DOHH2 (cell line): Measurements from ENCODE around the gene MAGI3.

Source experiments
- H3F3A ChIP-seq: fragments of 200-600 bp; sonication (generic), shearing (Covaris generic); 2 replicates; pipeline ENCODE4 v1.6.0; 2016; ENCODE audit warnings: antibody characterized with exemption, mild to moderate bottlenecking; ENCODE audit not compliant: control insufficient read depth, insufficient read depth
- H3K27ac ChIP-seq: fragments of 200-600 bp; sonication (generic); 2 replicates; pipeline ENCODE4 v1.5.1; 2014; ENCODE audit warnings: low read depth, mild to moderate bottlenecking, low read length, moderate library complexity
- H3K27me3 ChIP-seq: fragments of 200-600 bp; sonication (generic); 2 replicates; pipeline ENCODE4 v1.6.1; 2014; ENCODE audit warnings: mild to moderate bottlenecking, low read length, mixed read lengths; ENCODE audit not compliant: control insufficient read depth
- H3K36me3 ChIP-seq: fragments of 200-600 bp; sonication (generic); 2 replicates; pipeline ENCODE4 v1.6.1; 2014; ENCODE audit warnings: mild to moderate bottlenecking, low read length, moderate library complexity, mixed read lengths; ENCODE audit not compliant: control insufficient read depth
- H3K4me1 ChIP-seq: fragments of 200-600 bp; sonication (generic); 2 replicates; pipeline ENCODE4 v1.6.1; 2014; ENCODE audit warnings: mild to moderate bottlenecking, low read length, mixed read lengths; ENCODE audit not compliant: control insufficient read depth
- H3K4me2 ChIP-seq: fragments of 200-600 bp; sonication (generic); 2 replicates; pipeline ENCODE4 v1.6.0; 2014; ENCODE audit warnings: mild to moderate bottlenecking, low read length, moderate library complexity
- H3K4me3 ChIP-seq: fragments of 200-600 bp; sonication (generic); 2 replicates; pipeline ENCODE4 v1.5.1; 2014; ENCODE audit warnings: mild to moderate bottlenecking, low read length, mixed read lengths
- H3K79me2 ChIP-seq: fragments of 200-600 bp; sonication (generic); 2 replicates; pipeline ENCODE4 v1.6.1; 2014; ENCODE audit warnings: mild to moderate bottlenecking, low read length, mixed read lengths; ENCODE audit not compliant: control insufficient read depth
- H3K9me2 ChIP-seq: fragments of 200-600 bp; sonication (generic); replicated peaks from 2 replicates; pipeline ENCODE4 v1.6.1; 2014; ENCODE audit warnings: mild to moderate bottlenecking, low read length, mixed read lengths; ENCODE audit not compliant: control insufficient read depth
- H3K9me3 ChIP-seq: fragments of 200-600 bp; sonication (generic); 2 replicates; pipeline ENCODE4 v1.6.1; 2014; ENCODE audit warnings: antibody characterized with exemption, low read length, mixed read lengths; ENCODE audit not compliant: control insufficient read depth, insufficient read depth
- H4K20me1 ChIP-seq: fragments of 200-600 bp; sonication (generic); 2 replicates; pipeline ENCODE4 v1.6.0; 2014; ENCODE audit warnings: low read depth, mild to moderate bottlenecking, antibody characterized with exemption, low read length, moderate library complexity; ENCODE audit not compliant: control insufficient read depth, insufficient read depth
- EZH2phosphoT487 ChIP-seq: fragments of 200-600 bp; sonication (generic); IDR thresholded peaks from 2 replicates; pipeline ENCODE4 v1.6.1; 2017; ENCODE audit warnings: borderline replicate concordance, mild to moderate bottlenecking, antibody characterized with exemption, low read length, moderate library complexity, mixed read lengths
- TF ChIP-seq, protein P1 (sequence below): fragments of 200-600 bp; sonication (generic); IDR thresholded peaks from one replicate; pipeline ENCODE4 v1.5.1; 2014; ENCODE audit warnings: antibody characterized with exemption, mild to moderate bottlenecking, low read depth, low read length; ENCODE audit not compliant: poor library complexity, severe bottlenecking

MAGI3 gene

DNA sequence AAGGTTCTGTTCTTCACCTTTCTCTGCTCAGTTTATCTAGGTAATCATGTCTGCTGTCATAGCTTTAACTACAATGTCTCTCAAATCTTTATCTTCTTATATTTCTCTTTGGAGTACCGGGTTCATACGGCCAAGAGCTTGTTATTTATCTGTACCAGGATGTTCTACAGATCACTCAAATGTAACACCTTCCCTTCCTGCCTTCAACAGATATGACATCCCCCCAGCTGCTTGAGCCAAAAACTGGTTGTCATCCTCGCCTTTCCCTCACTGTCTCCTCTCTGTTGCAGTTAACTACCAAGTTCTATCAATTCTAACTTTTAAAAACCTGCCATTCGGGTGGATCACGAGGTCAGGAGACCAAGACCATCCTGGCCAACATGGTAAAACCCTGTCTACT is 220.1 kb downstream of the MAGI3 start:
- Histone ChIP-seq H3K4me2 (no peak overlapping the region), H3K36me3 (no peaks in the 10 kb centered on the region), H3K4me3 (no peak overlapping the region), H3K27ac (no peak overlapping the region), H4K20me1 (no peaks in the 10 kb centered on the region), H3K9me3 (no peaks in the 10 kb centered on the region), H3K9me2 (no peaks in the 10 kb centered on the region), H3K4me1 (no peaks in the 10 kb centered on the region), H3K27me3 (no peaks in the 10 kb centered on the region), H3K79me2 (no peaks in the 10 kb centered on the region), H3F3A (no peaks in the 10 kb centered on the region)
- TF ChIP-seq EZH2phosphoT487, result no peak
- TF ChIP-seq, protein P1, sequence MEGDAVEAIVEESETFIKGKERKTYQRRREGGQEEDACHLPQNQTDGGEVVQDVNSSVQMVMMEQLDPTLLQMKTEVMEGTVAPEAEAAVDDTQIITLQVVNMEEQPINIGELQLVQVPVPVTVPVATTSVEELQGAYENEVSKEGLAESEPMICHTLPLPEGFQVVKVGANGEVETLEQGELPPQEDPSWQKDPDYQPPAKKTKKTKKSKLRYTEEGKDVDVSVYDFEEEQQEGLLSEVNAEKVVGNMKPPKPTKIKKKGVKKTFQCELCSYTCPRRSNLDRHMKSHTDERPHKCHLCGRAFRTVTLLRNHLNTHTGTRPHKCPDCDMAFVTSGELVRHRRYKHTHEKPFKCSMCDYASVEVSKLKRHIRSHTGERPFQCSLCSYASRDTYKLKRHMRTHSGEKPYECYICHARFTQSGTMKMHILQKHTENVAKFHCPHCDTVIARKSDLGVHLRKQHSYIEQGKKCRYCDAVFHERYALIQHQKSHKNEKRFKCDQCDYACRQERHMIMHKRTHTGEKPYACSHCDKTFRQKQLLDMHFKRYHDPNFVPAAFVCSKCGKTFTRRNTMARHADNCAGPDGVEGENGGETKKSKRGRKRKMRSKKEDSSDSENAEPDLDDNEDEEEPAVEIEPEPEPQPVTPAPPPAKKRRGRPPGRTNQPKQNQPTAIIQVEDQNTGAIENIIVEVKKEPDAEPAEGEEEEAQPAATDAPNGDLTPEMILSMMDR, result no peak

DNA sequence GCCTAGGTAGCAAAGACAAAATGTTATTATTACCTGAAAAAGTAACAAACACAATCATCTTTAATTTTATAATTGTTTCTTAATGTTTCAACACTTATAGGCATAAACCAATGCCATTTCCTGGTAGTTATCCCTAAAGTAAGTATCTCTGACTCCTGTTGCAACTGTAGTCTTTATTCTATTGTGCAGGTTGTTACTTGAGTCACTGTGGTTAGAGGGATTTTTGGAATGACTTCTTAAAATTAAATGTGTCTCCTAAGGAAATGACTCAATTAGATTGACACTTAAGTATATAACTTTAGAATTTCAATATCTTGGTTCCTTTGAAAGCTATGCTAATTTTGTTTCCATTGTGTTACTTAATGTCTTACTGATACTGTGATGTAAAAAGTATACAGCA is 225.1 kb downstream of the MAGI3 start:
- H3K4me2 ChIP-seq, result no peak overlapping the region
- H3K9me3 ChIP-seq, result no peaks in the 10 kb centered on the region
- no peaks in the 10 kb centered on the region for H4K20me1 ChIP-seq
- H3K9me2 ChIP-seq, result no peaks in the 10 kb centered on the region
- no peaks in the 10 kb centered on the region for H3K36me3 ChIP-seq
- H3K4me1 ChIP-seq, result no peaks in the 10 kb centered on the region
- no peak for TF ChIP-seq EZH2phosphoT487
- TF ChIP-seq, protein P1, result no peak
- H3F3A ChIP-seq, result no peaks in the 10 kb centered on the region
- H3K79me2 ChIP-seq, result no peaks in the 10 kb centered on the region
- no peak overlapping the region for H3K4me3 ChIP-seq
- H3K27me3 ChIP-seq, result no peaks in the 10 kb centered on the region
- H3K27ac ChIP-seq, result no peak overlapping the region

DNA sequence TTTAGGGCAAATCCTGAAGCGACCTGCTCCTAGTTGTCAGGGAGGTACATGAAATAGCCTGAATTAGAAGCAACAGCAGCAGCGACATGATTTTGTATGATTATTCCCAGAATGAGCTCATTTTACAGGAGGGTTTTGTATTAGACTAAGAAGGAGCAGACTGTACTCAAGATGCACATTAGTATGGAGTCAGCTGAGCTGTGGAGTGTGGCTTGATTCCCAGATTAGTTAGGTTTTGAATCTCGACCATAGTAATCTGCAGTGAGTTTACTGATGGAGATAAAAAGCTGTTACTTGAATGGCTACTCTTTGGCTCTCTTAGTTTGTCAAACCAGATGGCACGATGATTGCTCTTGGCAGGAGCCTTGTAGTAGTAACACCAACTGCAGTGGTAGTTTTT is 225.8 kb downstream of the MAGI3 start:
- Histone ChIP-seq H3K9me2 (no peaks in the 10 kb centered on the region), H3K27ac (no peak overlapping the region), H3F3A (no peaks in the 10 kb centered on the region), H3K36me3 (no peaks in the 10 kb centered on the region), H4K20me1 (no peaks in the 10 kb centered on the region), H3K4me2 (no peak overlapping the region), H3K9me3 (no peaks in the 10 kb centered on the region), H3K27me3 (no peaks in the 10 kb centered on the region), H3K4me1 (no peaks in the 10 kb centered on the region), H3K4me3 (no peak overlapping the region), H3K79me2 (no peaks in the 10 kb centered on the region)
- TF ChIP-seq, protein P1, result no peak
- no peak for TF ChIP-seq EZH2phosphoT487
